IMR-90 (cell line): ENCODE measurements around the gene ANGPT4. TPM values are rescaled to one million over a fixed set of nuclear protein-coding genes. Genes with fewer than 3 reads are reported as not detected.

Source experiments
- ATAC-seq: fragments of 200-7000 bp; cut with Tn5 transposase; 2 replicates; pipeline ENCODE4 v1.9.1; 2020; ENCODE audit warnings: low read depth, mild to moderate bottlenecking, moderate library complexity
- BruUV-seq: library from RNA; stranded (reverse); fragments of 400-500 nt; replicated peaks from 2 replicates; lab custom pipeline; 2021; lab: Mats Ljungman, UMichigan
- CTCF ChIA-PET: fragments of 300-600 bp; formaldehyde crosslinking; extraction: SDS; loops from one replicate; lab custom pipeline; 2021; ENCODE audit warnings: antibody characterized with exemption; lab: Yijun Ruan, JAX
- POLR2A ChIA-PET: fragments of 300-600 bp; sonication (Branson Sonifier 250); formaldehyde crosslinking; loops from one replicate; lab custom pipeline; 2022; ENCODE audit warnings: antibody characterized with exemption; ENCODE audit not compliant: unreplicated experiment; lab: Charles Lee
- DNase-seq: peaks from one replicate; pipeline ENCODE4 v3.0.0; 2013
- H2AFZ ChIP-seq: replicated peaks from 2 replicates; pipeline ENCODE3; 2013; ENCODE audit warnings: low read length, mild to moderate bottlenecking; ENCODE audit not compliant: poor library complexity
- H2AK5ac ChIP-seq: 2 replicates; pipeline ENCODE4 v1.6.1; 2013; ENCODE audit warnings: low read depth, low read length, inconsistent platforms
- H2AK9ac ChIP-seq: replicated peaks from 2 replicates; pipeline ENCODE3; 2013; ENCODE audit warnings: mild to moderate bottlenecking, low read depth, low read length, moderate library complexity; ENCODE audit not compliant: poor library complexity
- H2BK120ac ChIP-seq: 2 replicates; pipeline ENCODE4 v1.6.1; 2013; ENCODE audit warnings: low read depth, low read length, inconsistent platforms
- H2BK15ac ChIP-seq: 3 replicates; pipeline ENCODE4 v1.6.1; 2013; ENCODE audit warnings: low read depth, low read length, inconsistent platforms
- H2BK20ac ChIP-seq: 2 replicates; pipeline ENCODE4 v1.6.1; 2013; ENCODE audit warnings: low read depth, mild to moderate bottlenecking, inconsistent platforms, low read length, moderate library complexity
- H2BK5ac ChIP-seq: 2 replicates; pipeline ENCODE4 v1.6.1; 2013; ENCODE audit warnings: mild to moderate bottlenecking, low read depth, low read length, inconsistent platforms; ENCODE audit not compliant: poor library complexity, severe bottlenecking
- H3K14ac ChIP-seq: replicated peaks from 2 replicates; pipeline ENCODE4 v1.6.1; 2013; ENCODE audit warnings: low read depth, low read length, inconsistent platforms
- H3K18ac ChIP-seq: 2 replicates; pipeline ENCODE4 v1.6.1; 2013; ENCODE audit warnings: low read depth, low read length, control low read depth
- H3K23ac ChIP-seq: 2 replicates; pipeline ENCODE4 v1.6.1; 2013; ENCODE audit warnings: low read depth, low read length, inconsistent platforms
- H3K27ac ChIP-seq: 2 replicates; pipeline ENCODE4 v1.5.1; 2013; ENCODE audit warnings: mild to moderate bottlenecking, control low read depth, low read length; ENCODE audit not compliant: insufficient read depth
- H3K27me3 ChIP-seq: 2 replicates; pipeline ENCODE4 v1.6.1; 2013; ENCODE audit warnings: low read length; ENCODE audit not compliant: control insufficient read depth, insufficient read depth
- H3K36me3 ChIP-seq: 2 replicates; pipeline ENCODE4 v1.6.1; 2013; ENCODE audit warnings: low read length, mixed read lengths; ENCODE audit not compliant: control insufficient read depth, insufficient read depth
- H3K4ac ChIP-seq: 2 replicates; pipeline ENCODE4 v1.6.1; 2013; ENCODE audit warnings: low read depth, low read length, inconsistent platforms
- H3K4me1 ChIP-seq: 2 replicates; pipeline ENCODE4 v1.6.1; 2013; ENCODE audit warnings: low read length, mixed read lengths; ENCODE audit not compliant: control insufficient read depth, insufficient read depth
- H3K4me2 ChIP-seq: 2 replicates; pipeline ENCODE4 v1.6.1; 2013; ENCODE audit warnings: low read depth, mild to moderate bottlenecking, control low read depth, low read length, moderate library complexity
- H3K4me3 ChIP-seq: 2 replicates; pipeline ENCODE4 v1.5.1; 2013; ENCODE audit warnings: low read depth, mild to moderate bottlenecking, control low read depth, low read length, moderate library complexity; ENCODE audit not compliant: insufficient read depth
- H3K56ac ChIP-seq: 2 replicates; pipeline ENCODE4 v1.6.1; 2013; ENCODE audit warnings: low read length, inconsistent platforms; ENCODE audit not compliant: insufficient read depth; ENCODE audit errors: extremely low read depth
- H3K79me1 ChIP-seq, 2 experiments: 2 replicates each; pipeline ENCODE4 v1.6.1; 2013; ENCODE audit warnings: low read length in 2 of 2, inconsistent platforms in 1 of 2, low read depth in 1 of 2
- H3K9ac ChIP-seq: 2 replicates; pipeline ENCODE4 v1.6.1; 2013; ENCODE audit warnings: low read depth, low read length, control low read depth
- H3K9me1 ChIP-seq: 2 replicates; pipeline ENCODE4 v1.6.1; 2013; ENCODE audit warnings: low read length, inconsistent platforms; ENCODE audit not compliant: insufficient read depth
- H3K9me3 ChIP-seq: 2 replicates; pipeline ENCODE4 v1.6.1; 2013; ENCODE audit warnings: low read length; ENCODE audit not compliant: control insufficient read depth, insufficient read depth
- H4K20me1 ChIP-seq: 2 replicates; pipeline ENCODE4 v1.6.1; 2013; ENCODE audit warnings: low read length, inconsistent platforms; ENCODE audit not compliant: insufficient read depth
- H4K5ac ChIP-seq: 2 replicates; pipeline ENCODE4 v1.6.1; 2013; ENCODE audit warnings: mild to moderate bottlenecking, low read depth, low read length, control low read depth
- H4K8ac ChIP-seq, 2 experiments: 2 replicates each; pipeline ENCODE4 v1.6.1; 2013; ENCODE audit warnings: low read depth in 2 of 2, low read length in 2 of 2, control low read depth in 1 of 2, inconsistent platforms in 1 of 2
- H4K91ac ChIP-seq: 2 replicates; pipeline ENCODE4 v1.6.1; 2013; ENCODE audit warnings: low read depth, low read length, inconsistent platforms; ENCODE audit not compliant: insufficient read depth
- CEBPB ChIP-seq: IDR thresholded peaks from 2 replicates; pipeline ENCODE4 v1.6.1; 2012; ENCODE audit warnings: low read depth, low read length, improper control_type of control experiment
- CHD1 ChIP-seq: IDR thresholded peaks from 2 replicates; pipeline ENCODE4 v1.6.1; 2012; ENCODE audit warnings: low read depth, low read length, improper control_type of control experiment
- CTCF ChIP-seq: conservative IDR thresholded peaks from 2 replicates; pipeline ENCODE4 v1.5.1; 2012; ENCODE audit warnings: mild to moderate bottlenecking, low read depth, low read length, improper control_type of control experiment
- ELK1 ChIP-seq: fragments of 150-350 bp; IDR thresholded peaks from 2 replicates; pipeline ENCODE4 v1.6.1; 2016; ENCODE audit warnings: low read depth, mild to moderate bottlenecking, low read length, moderate library complexity, borderline replicate concordance
- FOS ChIP-seq: fragments of 150-350 bp; IDR thresholded peaks from 2 replicates; pipeline ENCODE4 v1.6.1; 2016; ENCODE audit warnings: low read depth, low read length
- MAFK ChIP-seq: IDR thresholded peaks from 2 replicates; pipeline ENCODE4 v1.6.1; 2012; ENCODE audit warnings: low read depth, low read length, improper control_type of control experiment
- MXI1 ChIP-seq: IDR thresholded peaks from 2 replicates; pipeline ENCODE4 v1.6.1; 2012; ENCODE audit warnings: low read depth, mild to moderate bottlenecking, low read length, moderate library complexity, borderline replicate concordance
- NFE2L2 ChIP-seq: fragments of 150-350 bp; IDR thresholded peaks from 2 replicates; pipeline ENCODE4 v1.6.1; 2016; ENCODE audit warnings: low read depth, mild to moderate bottlenecking, low read length
- POLR2A ChIP-seq: IDR thresholded peaks from 2 replicates; pipeline ENCODE4 v1.6.1; 2012; ENCODE audit warnings: mild to moderate bottlenecking, low read depth, low read length
- RAD21 ChIP-seq: IDR thresholded peaks from 2 replicates; pipeline ENCODE4 v1.6.1; 2012; ENCODE audit warnings: low read length, improper control_type of control experiment
- RCOR1 ChIP-seq: IDR thresholded peaks from 2 replicates; pipeline ENCODE4 v1.6.1; 2012; ENCODE audit warnings: mild to moderate bottlenecking, low read length, improper control_type of control experiment; ENCODE audit not compliant: insufficient replicate concordance
- RFX5 ChIP-seq: IDR thresholded peaks from 2 replicates; pipeline ENCODE4 v1.8.0; 2012; ENCODE audit warnings: low read depth, mild to moderate bottlenecking, low read length, moderate library complexity
- SMC3 ChIP-seq: fragments of 150-350 bp; IDR thresholded peaks from 2 replicates; pipeline ENCODE4 v1.6.1; 2016; ENCODE audit warnings: low read depth, mild to moderate bottlenecking, antibody characterized with exemption, low read length, moderate library complexity
- WGBS, 2 experiments: methylation state at CpG; one replicate each; pipeline versions ENCODE4 v1.1.5 to v1.1.7; 2013; ENCODE audit warnings: missing lambda C conversion rate in 2 of 2; ENCODE audit not compliant: insufficient read length in 1 of 2; ENCODE audit errors: extremely low coverage in 2 of 2; 5-methylcytosine and 5-hydroxymethylcytosine counted together
- dilution Hi-C: fragments of 300-500 bp; cut with HindIII; formaldehyde crosslinking; loops from one replicate; pipeline ENCODE4 v1.14.3; 2018; ENCODE audit warnings: low sequenced_read_pairs; ENCODE audit not compliant: unreplicated experiment
- in situ Hi-C: fragments of 300-500 bp; cut with MboI; formaldehyde crosslinking; loops from 3 replicates; pipeline ENCODE4 v1.14.3; 2019; ENCODE audit warnings: low sequenced_read_pairs, inconsistent platforms, mixed read lengths
- intact Hi-C: fragments of 100-400 bp; cut with micrococcal nuclease; formaldehyde crosslinking; loops from 2 replicates; pipeline ENCODE4 v1.10.0; 2022
- polyA plus RNA-seq, 3 experiments: library from polyadenylated mRNA; depleted of rRNA; stranded (reverse); fragments of >200 nt; gene quantifications; 2 replicates each; pipeline ENCODE4 v1.2.3, GENCODE V29; 2012; ENCODE audit warnings: low replicate concordance in 1 of 3
- total RNA-seq: library from RNA; depleted of rRNA; stranded (reverse); fragments of >200 nt; gene quantifications from 2 replicates; pipeline ENCODE4 v1.2.3, GENCODE V29; 2012
- TF ChIP-seq, protein P1 (sequence below): fragments of 150-350 bp; IDR thresholded peaks from 2 replicates; pipeline ENCODE4 v1.6.1; 2017; ENCODE audit warnings: mild to moderate bottlenecking, antibody characterized with exemption, low read length, low read depth

ANGPT4 gene
- total and polyA plus RNA-seq, 2 of the 4 experiments (the other 2 are of a cell fraction): not detected

GRCh38 chr20:822651-823573 lies 93.2 kb downstream of the ANGPT4 start:
- Histone ChIP-seq H3K36me3 (no peaks in the 10 kb centered on the region), H3K23ac (no peak overlapping the region), H4K8ac (no peak overlapping the region), H3K4me2 (no peak overlapping the region), H3K9ac (no peak overlapping the region), H3K4me1 (no peaks in the 10 kb centered on the region), H2BK120ac (no peak overlapping the region), H2BK5ac (no peak overlapping the region), H2AFZ (peak overlapping the region; percentile 67), H2BK20ac (no peak overlapping the region), H4K91ac (no peak overlapping the region), H3K27ac (no peak overlapping the region), H4K20me1 (no peaks in the 10 kb centered on the region), H3K14ac (no peak overlapping the region), H3K9me3 (no peaks in the 10 kb centered on the region), H2AK9ac (peak overlapping the region; percentile 42), H3K18ac (no peak overlapping the region), H3K4ac (no peak overlapping the region), H3K56ac (no peak overlapping the region), H3K9me1 (no peaks in the 10 kb centered on the region), H3K79me1 (no peaks in the 10 kb centered on the region), H2BK15ac (no peak overlapping the region), H2AK5ac (no peak overlapping the region), H3K27me3 (no peaks in the 10 kb centered on the region; the same call in 1 of the 2 replicates), H4K5ac (no peak overlapping the region), H3K4me3 (no peak overlapping the region)
- BruUV-seq: no TSS peak
- no peak for DNase-seq
- WGBS, 2 experiments: 72% methylated on average over 2 of the region's 12 CpGs; no CpG with 5 or more reads in 1 of the 2 experiments
- no peak for ATAC-seq
- dilution Hi-C loops (no loop called here), in situ Hi-C loops (loop anchor here (10.0 kb wide), 1 partner anchor 292 kb away; the partner anchor contains the start of gene PSMF1), intact Hi-C loops (no loop called here)
- POLR2A ChIA-PET: no interaction called here
- CTCF ChIA-PET: no interaction called here
- TF ChIP-seq SMC3 (no peak), FOS (no peak), NFE2L2 (no peak), RAD21 (no peak), RCOR1 (no peak), CHD1 (no peak), CTCF (no peak), MXI1 (no peak), CEBPB (no peak), RFX5 (no peak), MAFK (no peak), ELK1 (no peak), POLR2A (no peak)
- TF ChIP-seq, protein P1, sequence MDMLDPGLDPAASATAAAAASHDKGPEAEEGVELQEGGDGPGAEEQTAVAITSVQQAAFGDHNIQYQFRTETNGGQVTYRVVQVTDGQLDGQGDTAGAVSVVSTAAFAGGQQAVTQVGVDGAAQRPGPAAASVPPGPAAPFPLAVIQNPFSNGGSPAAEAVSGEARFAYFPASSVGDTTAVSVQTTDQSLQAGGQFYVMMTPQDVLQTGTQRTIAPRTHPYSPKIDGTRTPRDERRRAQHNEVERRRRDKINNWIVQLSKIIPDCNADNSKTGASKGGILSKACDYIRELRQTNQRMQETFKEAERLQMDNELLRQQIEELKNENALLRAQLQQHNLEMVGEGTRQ: no peak
